GM19455 (cell line): ENCODE results near the gene KCNK1.
"Not testable (repeated sequence)": the region's sequence is repeated elsewhere in the genome, so short reads cannot be mapped to it uniquely, and the experiment has no call there.

Experiments
- ATAC-seq: cut with Tn5 transposase; IDR thresholded peaks from one replicate; pipeline ENCODE4 v1.9.1; 2021; ENCODE audit not compliant: unreplicated experiment

Gene KCNK1

DNA sequence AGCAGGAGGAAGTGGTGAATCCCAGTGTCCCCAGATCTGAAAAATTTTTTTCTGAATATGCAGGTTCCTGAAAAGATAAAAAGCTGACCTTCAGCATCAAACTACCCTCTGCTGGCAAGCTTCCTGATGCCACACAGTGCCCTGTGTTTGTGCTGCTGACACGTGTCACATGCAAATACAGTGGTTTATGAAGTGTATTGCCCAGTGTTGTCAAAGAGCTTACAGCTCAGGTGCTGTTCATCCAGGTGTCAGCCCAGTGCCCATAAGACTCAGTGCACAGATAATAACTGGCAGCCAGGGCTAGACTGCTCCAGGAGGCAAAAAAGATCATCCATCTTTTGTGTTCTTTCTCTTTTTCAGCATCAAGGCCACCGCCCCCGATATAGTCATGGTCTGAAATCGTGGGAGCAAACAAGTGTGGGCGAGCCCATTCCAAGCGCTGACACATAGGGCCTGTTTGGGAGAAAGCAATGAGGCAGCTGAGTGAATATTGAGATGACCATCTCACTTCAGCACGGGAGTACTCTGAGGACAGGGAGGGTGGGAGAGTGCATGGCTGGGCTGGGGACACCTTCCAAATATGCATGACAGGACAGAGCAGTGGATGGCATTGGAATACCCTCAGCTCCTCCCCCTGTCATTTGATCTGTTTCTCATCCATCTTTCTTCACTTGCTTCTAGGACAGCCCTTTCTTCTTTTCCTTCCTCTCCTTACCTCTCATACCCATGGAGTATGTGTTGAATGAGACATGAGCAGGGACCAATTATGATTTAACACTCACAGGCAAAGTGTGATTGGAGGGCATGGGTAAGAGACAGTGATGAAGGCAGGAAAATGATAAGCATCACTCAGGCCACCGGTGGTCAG lies 6.4 kb upstream of the KCNK1 start:
- ATAC-seq: no peak

DNA sequence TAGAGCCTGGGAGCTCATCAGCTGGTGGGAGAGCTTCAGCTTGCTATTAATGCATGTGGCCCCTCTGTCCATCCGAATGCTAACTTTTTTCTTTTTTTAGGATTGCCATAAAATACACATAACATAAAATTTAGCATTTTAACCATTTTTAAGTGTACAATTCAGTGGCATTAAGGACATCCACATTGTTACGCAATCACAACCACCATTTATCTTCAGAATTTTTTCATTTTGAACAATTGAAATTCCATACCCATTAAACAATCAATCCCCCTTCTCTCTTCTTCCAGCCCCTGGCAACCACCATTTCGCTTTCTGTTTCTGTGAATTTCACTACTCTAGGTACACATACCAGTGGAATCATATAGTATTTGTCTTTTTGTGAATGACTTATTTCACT lies 4.9 kb upstream of the KCNK1 start:
- ATAC-seq: no peak

DNA sequence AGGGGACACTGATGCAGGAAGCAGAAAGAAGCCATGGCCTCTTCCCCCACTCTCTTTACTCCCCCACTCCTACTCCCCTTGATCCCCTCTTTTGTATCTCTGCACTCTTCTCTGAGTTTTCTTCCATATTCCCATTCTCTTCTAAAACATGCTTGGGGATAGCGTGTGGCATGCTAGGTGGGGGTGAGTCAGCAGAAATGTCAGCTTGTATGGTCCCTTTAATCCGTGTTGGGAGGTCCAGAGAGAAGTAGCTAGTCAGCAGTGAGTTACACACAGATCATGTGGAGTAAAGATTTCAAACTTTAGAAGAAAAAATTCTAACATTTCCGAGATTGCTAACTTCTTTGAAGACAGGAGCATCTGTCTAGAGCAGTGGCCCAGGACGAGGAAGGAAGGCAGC lies 4.0 kb upstream of the KCNK1 start:
- ATAC-seq: no peak

DNA sequence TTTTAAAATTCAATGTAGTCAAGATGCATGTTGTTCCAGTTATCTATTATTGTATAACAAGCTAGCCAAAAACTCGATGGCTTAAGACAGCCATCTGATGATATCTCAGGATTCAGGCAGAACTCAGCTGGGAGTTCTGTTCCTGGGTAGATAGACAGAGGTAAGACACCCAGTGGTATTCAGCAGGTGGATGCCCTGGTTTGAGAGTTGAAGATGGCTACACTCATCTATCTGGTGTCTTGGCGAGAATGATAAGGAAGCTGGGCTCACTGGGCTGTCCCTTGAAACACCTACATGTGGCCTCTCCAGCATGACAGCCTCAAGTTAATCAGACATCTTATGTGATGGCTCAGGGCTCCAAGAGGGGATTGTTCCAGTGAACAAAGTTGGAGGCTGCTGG lies 3.3 kb upstream of the KCNK1 start:
- no peak for ATAC-seq

DNA sequence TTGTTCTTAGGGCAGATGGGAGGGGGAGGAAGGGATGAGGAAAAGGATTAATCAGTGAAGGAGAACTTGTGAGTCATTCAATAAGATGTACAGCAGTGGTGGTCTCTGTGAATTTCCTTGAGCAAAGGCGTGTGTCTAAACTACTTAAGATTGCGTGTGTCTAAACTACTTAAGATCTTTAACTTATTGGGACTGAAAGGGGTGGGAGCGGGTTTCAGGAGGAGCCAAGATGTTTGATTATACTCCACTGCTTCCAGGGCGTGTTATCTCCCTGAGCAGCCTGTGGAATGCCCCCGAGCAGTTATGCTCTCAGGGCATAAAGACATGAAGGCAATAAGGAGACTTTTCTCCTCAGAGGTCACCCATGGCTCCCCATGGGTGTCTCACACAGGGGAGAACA lies 2.5 kb upstream of the KCNK1 start:
- ATAC-seq: not testable (repeated sequence)

GRCh38 chr1:233614173-233614742 lies 352 bp downstream of the KCNK1 start:
- ATAC-seq: peak; percentile 50

DNA sequence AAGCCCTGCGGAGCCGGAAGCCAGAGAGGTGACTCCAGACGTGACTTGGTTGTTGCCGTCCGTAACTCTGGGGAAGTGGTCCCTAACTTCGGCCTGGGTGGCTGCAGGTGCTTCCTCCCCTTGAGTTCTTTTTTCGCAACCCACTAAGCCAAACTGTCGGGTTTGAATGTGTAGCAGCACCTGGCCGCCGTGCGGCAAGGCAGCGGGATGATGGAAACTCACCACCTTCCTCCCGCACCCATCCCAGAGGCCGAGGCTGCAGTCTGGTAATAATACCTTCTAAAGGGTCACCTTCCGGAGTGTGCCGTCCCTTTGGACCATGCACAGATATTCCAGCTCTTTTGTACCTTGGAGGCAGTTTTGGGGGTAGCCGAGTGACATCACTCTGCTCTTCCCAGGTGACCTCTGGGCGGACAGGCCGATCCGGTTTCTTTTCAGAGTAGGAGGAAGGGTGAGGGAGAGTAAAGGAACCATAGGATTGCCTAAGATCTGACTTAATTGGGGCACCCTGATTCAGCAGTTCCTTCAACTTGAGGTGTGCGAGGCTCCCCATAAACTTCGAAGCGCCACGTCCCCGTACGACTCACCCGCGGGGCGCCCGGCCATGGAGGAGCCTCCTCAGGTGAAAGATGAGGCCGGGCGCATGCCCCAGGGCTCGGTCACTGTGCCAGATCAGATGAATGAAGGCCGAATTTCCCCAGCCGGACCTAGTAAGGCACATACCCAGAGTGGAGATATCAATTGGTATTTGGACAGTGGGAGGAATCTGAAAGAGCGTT lies 1.0 kb downstream of the KCNK1 start:
- ATAC-seq: peak; percentile 58

DNA sequence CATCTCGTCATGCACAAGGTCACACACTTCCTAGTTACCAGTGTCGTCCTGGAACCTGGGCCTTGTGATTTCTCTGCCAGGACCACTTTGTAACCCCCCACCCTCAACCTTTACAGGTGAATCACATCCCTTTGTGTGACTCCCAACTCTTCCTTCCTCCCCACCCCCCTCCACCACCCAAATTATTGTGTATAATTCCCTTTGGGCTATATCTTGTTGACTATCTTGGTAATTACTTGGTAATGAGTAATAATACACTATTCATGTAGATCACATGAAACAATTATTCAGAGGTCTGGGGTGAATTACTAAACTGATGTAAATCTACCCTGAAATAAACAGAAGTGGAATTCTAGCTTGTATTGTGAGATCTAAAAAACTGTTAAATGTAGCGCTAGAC lies 1.7 kb downstream of the KCNK1 start:
- no peak for ATAC-seq

- ATAC-seq: no peak
These were observed 3.1 kb downstream of the KCNK1 start for GRCh38 chr1:233617025-233617424.

GRCh38 chr1:233619414-233619813 lies 5.5 kb downstream of the KCNK1 start:
- ATAC-seq: not testable (repeated sequence)

DNA sequence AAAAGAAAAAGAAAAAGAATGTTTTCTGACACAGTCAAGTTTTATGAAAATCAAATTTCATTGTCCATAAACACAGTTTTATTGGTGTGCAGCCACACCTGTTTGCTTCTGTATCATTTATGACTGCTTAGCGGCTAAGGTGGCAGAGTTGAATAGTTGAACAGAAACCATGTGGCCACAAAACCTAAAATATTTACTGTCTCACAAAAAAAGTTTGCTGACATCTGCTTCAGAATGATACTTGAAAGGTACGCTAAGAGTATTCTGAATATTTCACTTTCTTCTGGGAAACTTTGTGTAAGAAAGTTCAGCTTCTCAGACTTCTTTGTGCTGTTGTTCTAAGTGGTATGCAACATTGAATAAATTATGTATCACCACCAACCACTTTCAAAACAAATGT lies 6.2 kb downstream of the KCNK1 start:
- peak; percentile 82 for ATAC-seq

- no peak for ATAC-seq
These were observed 8.0 kb downstream of the KCNK1 start for GRCh38 chr1:233621923-233622322.

DNA sequence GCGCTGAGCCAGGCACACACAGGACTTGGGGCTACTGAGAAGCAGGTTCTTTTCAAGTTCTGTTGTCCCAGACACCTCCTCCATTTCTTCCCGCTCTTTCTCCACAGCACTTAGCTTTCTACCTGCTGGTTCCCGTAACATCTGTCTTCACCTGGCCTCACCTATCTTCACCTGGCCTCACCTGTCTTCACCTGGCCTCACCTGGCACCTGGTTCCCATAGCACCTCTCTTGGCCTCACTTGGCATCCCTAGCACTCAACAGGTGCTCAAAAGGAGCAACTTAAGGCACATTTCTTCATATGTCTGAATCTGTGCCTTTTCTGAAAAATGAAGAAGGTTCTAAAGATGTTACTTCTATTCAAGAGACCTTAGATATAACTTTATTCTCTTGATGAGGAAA lies 10.4 kb downstream of the KCNK1 start:
- no peak for ATAC-seq

- ATAC-seq: no peak
These were observed 11.2 kb downstream of the KCNK1 start for GRCh38 chr1:233625087-233625486.

DNA sequence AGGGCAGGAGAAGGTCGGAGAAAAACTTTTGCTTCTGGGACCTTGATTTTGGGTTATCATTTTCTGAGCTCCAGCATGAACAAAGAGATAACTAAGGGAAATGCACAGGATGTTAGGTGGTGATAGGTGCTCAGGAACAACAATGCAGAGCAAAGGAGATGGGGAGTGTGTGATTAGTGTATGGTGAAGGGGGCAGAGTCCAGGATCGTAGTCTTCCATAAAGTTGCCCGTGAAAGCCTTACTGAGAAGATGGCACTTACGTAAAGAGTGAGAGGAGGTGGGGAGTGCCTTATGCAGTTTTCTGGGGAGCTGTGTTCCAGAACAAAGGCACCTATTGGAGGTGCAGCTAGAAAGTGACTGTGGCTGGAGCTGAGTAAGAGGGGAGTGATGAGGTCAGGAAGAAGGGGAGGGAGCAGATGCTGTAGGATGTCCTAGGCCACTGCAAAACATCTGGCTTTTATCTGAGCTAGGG lies 11.6 kb downstream of the KCNK1 start:
- ATAC-seq: no peak

GRCh38 chr1:233627376-233627775 lies 13.5 kb downstream of the KCNK1 start:
- ATAC-seq: no peak

GRCh38 chr1:233627823-233628222 lies 13.9 kb downstream of the KCNK1 start:
- peak; percentile 92 for ATAC-seq

- no peak for ATAC-seq
These were observed 15.5 kb downstream of the KCNK1 start for GRCh38 chr1:233629305-233629935.

- ATAC-seq: no peak
These were observed 18.0 kb downstream of the KCNK1 start for GRCh38 chr1:233631810-233632405.

GRCh38 chr1:233632436-233632835 lies 18.5 kb downstream of the KCNK1 start:
- ATAC-seq: no peak
